LNCaP clone FGC (cell line): ENCODE data around the gene THYN1.

Experiments used
- DNase-seq: peaks from one replicate; pipeline ENCODE4 v3.0.0-alpha.2; 2011; ENCODE audit warnings: low read depth
- H3K4me3 ChIP-seq: 2 replicates; pipeline ENCODE4 v1.5.1; 2011; ENCODE audit warnings: mild to moderate bottlenecking, low read depth, low read length, control low read depth
- CTCF ChIP-seq: IDR thresholded peaks from 2 replicates; pipeline ENCODE4 v1.5.1; 2012; ENCODE audit warnings: mild to moderate bottlenecking; ENCODE audit not compliant: control insufficient read depth, insufficient read depth; ENCODE audit errors: extremely low read depth

THYN1 gene

GRCh38 chr11:134272381-134273316 is 19.5 kb upstream of the THYN1 start:
- no peak for DNase-seq
- no peak overlapping the region for H3K4me3 ChIP-seq
- no peak for TF ChIP-seq CTCF

- no peak overlapping the region for H3K4me3 ChIP-seq
- no peak for TF ChIP-seq CTCF
- DNase-seq = no peak
These were observed 18.8 kb upstream of the THYN1 start for GRCh38 chr11:134271978-134272377.

- no peak for TF ChIP-seq CTCF
- H3K4me3 ChIP-seq = no peak overlapping the region
- DNase-seq = no peak
These were observed 17.1 kb upstream of the THYN1 start for GRCh38 chr11:134270250-134270714.

GRCh38 chr11:134267966-134268365 is 14.8 kb upstream of the THYN1 start:
- DNase-seq = no peak
- TF ChIP-seq CTCF = no peak
- H3K4me3 ChIP-seq = no peak overlapping the region

GRCh38 chr11:134267461-134267860 is 14.3 kb upstream of the THYN1 start:
- DNase-seq = no peak
- no peak overlapping the region for H3K4me3 ChIP-seq
- TF ChIP-seq CTCF = no peak

- H3K4me3 ChIP-seq = no peak overlapping the region
- no peak for TF ChIP-seq CTCF
- no peak for DNase-seq
These were observed 13.7 kb upstream of the THYN1 start for GRCh38 chr11:134266841-134267251.
